ENCODE data around the gene EFEMP1. TPM values are rescaled to one million over a fixed set of nuclear protein-coding genes. Genes with fewer than 3 reads are reported as not detected.

Gene EFEMP1
- total RNA-seq, 1 experiment from 2014 or later: 0.34 TPM

DNA sequence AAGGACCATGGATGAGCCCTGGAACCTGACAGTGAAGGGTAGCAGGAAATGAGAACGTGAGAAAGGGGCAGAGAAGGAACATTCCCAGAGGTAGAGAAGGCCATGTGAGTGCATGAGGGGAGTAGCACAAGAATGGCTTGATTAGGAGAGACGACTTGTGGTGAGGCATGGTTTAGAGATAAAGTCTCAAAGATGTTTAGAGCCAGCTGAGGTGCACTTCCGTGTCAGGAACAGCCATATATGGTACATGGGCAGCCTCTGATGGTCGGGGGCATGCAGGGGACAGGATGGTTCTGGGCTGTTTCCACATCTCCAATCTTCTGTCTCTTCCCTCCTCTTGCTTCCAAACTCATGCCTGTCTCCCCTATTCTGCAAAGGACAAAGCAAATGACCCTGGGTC, 28.8 kb upstream of the EFEMP1 start:
- intact Hi-C loops (cut with micrococcal nuclease): no loop called here
- Histone ChIP-seq H3K36me3 (ENCODE audit: control insufficient read depth in 1 of 2, insufficient read depth in 2 of 2, low read length in 2 of 2) (no peaks in the 10 kb centered on the region), H3K9me3 (ENCODE audit: control insufficient read depth in 1 of 2, insufficient read depth in 1 of 2, low read depth in 1 of 2, low read length in 2 of 2) (no peaks in the 10 kb centered on the region), H3K27ac (ENCODE audit: low read depth, low read length) (no peak overlapping the region), H3K27me3 (ENCODE audit: insufficient read depth, low read length) (no peaks in the 10 kb centered on the region), H3K9me2 (ENCODE audit: insufficient read depth) (no peaks in the 10 kb centered on the region), H3K9ac (ENCODE audit: low read length) (no peak overlapping the region), H3K4me3 (replicated peaks in 1 of 2; ENCODE audit: low read depth in 1 of 2, low read length in 2 of 2) (no peak overlapping the region), H3K4me2 (ENCODE audit: low read length) (no peak overlapping the region), H3K4me1 (ENCODE audit: control insufficient read depth in 1 of 2, insufficient read depth in 2 of 2, low read length in 2 of 2) (no peaks in the 10 kb centered on the region), H3K79me2 (ENCODE audit: insufficient read depth, low read length) (no peaks in the 10 kb centered on the region), H4K20me1 (ENCODE audit: insufficient read depth) (no peaks in the 10 kb centered on the region), H2AFZ (ENCODE audit: low read depth, low read length, poor library complexity, severe bottlenecking) (no peak overlapping the region)
- ATAC-seq (no peak), DNase-seq (ENCODE audit: low read depth, low spot score) (no peak)
- ChIA-PET POLR2A (no interaction called here), CTCF (no interaction called here), RAD21 (ENCODE audit: low non-redundant PET in 1 of 2, low total read pairs in 2 of 2, uncharacterized antibody in 2 of 2, unreplicated experiment in 2 of 2) (no interaction called here)
- BruUV-seq (replicated peaks): no TSS peak
- TF ChIP-seq JUND (IDR thresholded peaks at IDR 0.05) (no peak), RAD21 (IDR thresholded peaks at IDR 0.05; ENCODE audit: low read depth) (no peak), POLR2AphosphoS5 (IDR thresholded peaks at IDR 0.05; ENCODE audit: low read depth, low read length) (no peak), FOSL1 (IDR thresholded peaks at IDR 0.05; ENCODE audit: low read depth) (no peak), ZFX (IDR thresholded peaks at IDR 0.05) (no peak), TCF7L2 (IDR thresholded peaks at IDR 0.05; ENCODE audit: borderline replicate concordance, extremely low read depth, insufficient read depth, insufficient read length) (no peak), EZH2 (IDR thresholded peaks at IDR 0.05) (no peak), CBX3 (IDR thresholded peaks at IDR 0.05; ENCODE audit: low read depth) (no peak), CEBPB (IDR thresholded peaks at IDR 0.05; ENCODE audit: low read depth) (no peak), ELF1 (IDR thresholded peaks at IDR 0.05; ENCODE audit: borderline replicate concordance, low read depth) (no peak), SRF (IDR thresholded peaks at IDR 0.05; ENCODE audit: low read depth) (no peak), ZNF274 (IDR thresholded peaks at IDR 0.05; ENCODE audit: low read depth, low read length) (no peak)
- TF ChIP-seq, protein P1, sequence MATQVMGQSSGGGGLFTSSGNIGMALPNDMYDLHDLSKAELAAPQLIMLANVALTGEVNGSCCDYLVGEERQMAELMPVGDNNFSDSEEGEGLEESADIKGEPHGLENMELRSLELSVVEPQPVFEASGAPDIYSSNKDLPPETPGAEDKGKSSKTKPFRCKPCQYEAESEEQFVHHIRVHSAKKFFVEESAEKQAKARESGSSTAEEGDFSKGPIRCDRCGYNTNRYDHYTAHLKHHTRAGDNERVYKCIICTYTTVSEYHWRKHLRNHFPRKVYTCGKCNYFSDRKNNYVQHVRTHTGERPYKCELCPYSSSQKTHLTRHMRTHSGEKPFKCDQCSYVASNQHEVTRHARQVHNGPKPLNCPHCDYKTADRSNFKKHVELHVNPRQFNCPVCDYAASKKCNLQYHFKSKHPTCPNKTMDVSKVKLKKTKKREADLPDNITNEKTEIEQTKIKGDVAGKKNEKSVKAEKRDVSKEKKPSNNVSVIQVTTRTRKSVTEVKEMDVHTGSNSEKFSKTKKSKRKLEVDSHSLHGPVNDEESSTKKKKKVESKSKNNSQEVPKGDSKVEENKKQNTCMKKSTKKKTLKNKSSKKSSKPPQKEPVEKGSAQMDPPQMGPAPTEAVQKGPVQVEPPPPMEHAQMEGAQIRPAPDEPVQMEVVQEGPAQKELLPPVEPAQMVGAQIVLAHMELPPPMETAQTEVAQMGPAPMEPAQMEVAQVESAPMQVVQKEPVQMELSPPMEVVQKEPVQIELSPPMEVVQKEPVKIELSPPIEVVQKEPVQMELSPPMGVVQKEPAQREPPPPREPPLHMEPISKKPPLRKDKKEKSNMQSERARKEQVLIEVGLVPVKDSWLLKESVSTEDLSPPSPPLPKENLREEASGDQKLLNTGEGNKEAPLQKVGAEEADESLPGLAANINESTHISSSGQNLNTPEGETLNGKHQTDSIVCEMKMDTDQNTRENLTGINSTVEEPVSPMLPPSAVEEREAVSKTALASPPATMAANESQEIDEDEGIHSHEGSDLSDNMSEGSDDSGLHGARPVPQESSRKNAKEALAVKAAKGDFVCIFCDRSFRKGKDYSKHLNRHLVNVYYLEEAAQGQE (IDR thresholded peaks at IDR 0.05; ENCODE audit: low read depth): no peak
- TF ChIP-seq, protein P2, sequence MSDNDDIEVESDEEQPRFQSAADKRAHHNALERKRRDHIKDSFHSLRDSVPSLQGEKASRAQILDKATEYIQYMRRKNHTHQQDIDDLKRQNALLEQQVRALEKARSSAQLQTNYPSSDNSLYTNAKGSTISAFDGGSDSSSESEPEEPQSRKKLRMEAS (IDR thresholded peaks at IDR 0.05): no peak
- TF ChIP-seq, protein P3, sequence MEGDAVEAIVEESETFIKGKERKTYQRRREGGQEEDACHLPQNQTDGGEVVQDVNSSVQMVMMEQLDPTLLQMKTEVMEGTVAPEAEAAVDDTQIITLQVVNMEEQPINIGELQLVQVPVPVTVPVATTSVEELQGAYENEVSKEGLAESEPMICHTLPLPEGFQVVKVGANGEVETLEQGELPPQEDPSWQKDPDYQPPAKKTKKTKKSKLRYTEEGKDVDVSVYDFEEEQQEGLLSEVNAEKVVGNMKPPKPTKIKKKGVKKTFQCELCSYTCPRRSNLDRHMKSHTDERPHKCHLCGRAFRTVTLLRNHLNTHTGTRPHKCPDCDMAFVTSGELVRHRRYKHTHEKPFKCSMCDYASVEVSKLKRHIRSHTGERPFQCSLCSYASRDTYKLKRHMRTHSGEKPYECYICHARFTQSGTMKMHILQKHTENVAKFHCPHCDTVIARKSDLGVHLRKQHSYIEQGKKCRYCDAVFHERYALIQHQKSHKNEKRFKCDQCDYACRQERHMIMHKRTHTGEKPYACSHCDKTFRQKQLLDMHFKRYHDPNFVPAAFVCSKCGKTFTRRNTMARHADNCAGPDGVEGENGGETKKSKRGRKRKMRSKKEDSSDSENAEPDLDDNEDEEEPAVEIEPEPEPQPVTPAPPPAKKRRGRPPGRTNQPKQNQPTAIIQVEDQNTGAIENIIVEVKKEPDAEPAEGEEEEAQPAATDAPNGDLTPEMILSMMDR (IDR thresholded peaks at IDR 0.05 in 2 of 3, conservative IDR thresholded peaks at IDR 0.05 in 1 of 3; ENCODE audit: borderline replicate concordance in 1 of 3, insufficient read depth in 1 of 3, low read depth in 2 of 3, low read length in 2 of 3): no peak
